NT2/D1 (cell line): ENCODE results near the gene MRPS15.

Experiments
- SUZ12 ChIP-seq: IDR thresholded peaks from 2 replicates; pipeline ENCODE4 v1.6.1; 2011; ENCODE audit not compliant: insufficient read length, insufficient read depth; ENCODE audit errors: extremely low read depth
- YY1 ChIP-seq: IDR thresholded peaks from 2 replicates; pipeline ENCODE4 v1.6.1; 2011; ENCODE audit not compliant: insufficient read length, insufficient read depth
- ZNF274 ChIP-seq: IDR thresholded peaks from 2 replicates; pipeline ENCODE4 v1.6.1; 2011; ENCODE audit warnings: mild to moderate bottlenecking, low read depth, low read length

GRCh38 chr1:36463803-36464604 is at the start of gene MRPS15:
- TF ChIP-seq SUZ12 (no peak), ZNF274 (no peak), YY1 (peak; percentile 99)
